Measurements from ENCODE around the gene GRIK2.

- TF ChIP-seq CTCF (conservative IDR thresholded peaks at IDR 0.05) = no peak
- TF ChIP-seq EZH2 (IDR thresholded peaks at IDR 0.05; ENCODE audit: low read depth) = no peak
These were observed 682.0 kb downstream of the GRIK2 start for GRCh38 chr6:102075539-102075938.

Data from PC-9 (cell line).